HepG2 (cell line): ENCODE results near the gene PTS. TPM values are rescaled to one million over a fixed set of nuclear protein-coding genes. Genes with fewer than 3 reads are reported as not detected.

ENCODE experiments used
- ATAC-seq: fragments of 200-7000 bp; cut with Tn5 transposase; 3 replicates; pipeline ENCODE4 v1.9.1; 2020; ENCODE audit warnings: mild to moderate bottlenecking, moderate library complexity
- BruUV-seq: library from RNA; stranded (reverse); fragments of 400-500 nt; replicated peaks from 2 replicates; lab custom pipeline; 2021; lab: Mats Ljungman, UMichigan
- CTCF ChIA-PET: fragments of 300-600 bp; formaldehyde crosslinking; extraction: SDS; loops from one replicate; lab custom pipeline; 2021; ENCODE audit warnings: low total read pairs, inconsistent platforms, low intra/inter-chr PET ratio; lab: Yijun Ruan, JAX
- POLR2A ChIA-PET: fragments of 350-600 bp; sonication (Branson Sonifier 250); formaldehyde crosslinking; loops from one replicate; lab custom pipeline; 2020; ENCODE audit warnings: antibody characterized with exemption, inconsistent platforms; lab: Yijun Ruan, JAX
- DNase-seq: peaks from one replicate; pipeline ENCODE4 v3.0.0-alpha.2; 2015; ENCODE audit warnings: low spot score
- FAIRE-seq: peaks from 3 replicates; lab custom pipeline; 2011; peaks lifted over from hg19 to GRCh38; lab: Jason Lieb, UNC
- H2AFZ ChIP-seq: one replicate; pipeline ENCODE4 v1.6.1; 2011; ENCODE audit warnings: low read length, inconsistent platforms
- H3K27ac ChIP-seq: fragments of 300-600 bp; 3 replicates; pipeline ENCODE4 v1.8.0; 2011; ENCODE audit warnings: mixed run types, mild to moderate bottlenecking, mixed read lengths, low read length, inconsistent platforms; ENCODE audit not compliant: insufficient read depth; ENCODE audit errors: extremely low read length
- H3K27me3 ChIP-seq, 2 experiments: fragments of 200-600 bp in 1 of 2; 2 replicates in 1 of 2; 3 replicates in 1 of 2; pipeline versions ENCODE4 v1.6.0 to v1.8.0; 2011; ENCODE audit warnings: low read length in 2 of 2, mild to moderate bottlenecking in 2 of 2, moderate library complexity in 2 of 2, inconsistent platforms in 1 of 2; ENCODE audit not compliant: insufficient read depth in 2 of 2, control insufficient read depth in 1 of 2
- H3K36me3 ChIP-seq, 2 experiments: fragments of 200-600 bp in 1 of 2; replicated peaks in 1 of 2; 2 replicates in 1 of 2; 3 replicates in 1 of 2; pipeline versions ENCODE4 v1.5.1 to v1.8.0; 2011; ENCODE audit warnings: low read length in 2 of 2, inconsistent platforms in 1 of 2; ENCODE audit not compliant: insufficient read depth in 2 of 2, control insufficient read depth in 1 of 2
- H3K4me1 ChIP-seq: 2 replicates; pipeline ENCODE4 v1.5.1; 2012; ENCODE audit warnings: low read length, inconsistent platforms; ENCODE audit not compliant: insufficient read depth
- H3K4me2 ChIP-seq: 2 replicates; pipeline ENCODE4 v1.6.0; 2011; ENCODE audit warnings: low read depth, low read length, inconsistent platforms
- H3K4me3 ChIP-seq, 3 experiments: fragments of 200-600 bp in 1 of 3; sonication (generic), shearing (Covaris generic) in 1 of 3; replicated peaks in 1 of 3; 2 replicates each; pipeline ENCODE4 v1.5.1; 2011 to 2016; ENCODE audit warnings: low read length in 3 of 3, inconsistent platforms in 2 of 3, low read depth in 2 of 3, mild to moderate bottlenecking in 2 of 3, control low read depth in 1 of 3, mixed read lengths in 1 of 3; ENCODE audit not compliant: insufficient read depth in 1 of 3
- H3K79me2 ChIP-seq: one replicate; pipeline ENCODE4 v1.6.1; 2011; ENCODE audit warnings: low read length, inconsistent platforms; ENCODE audit not compliant: insufficient read depth
- H3K9ac ChIP-seq: 2 replicates; pipeline ENCODE4 v1.6.0; 2011; ENCODE audit warnings: mild to moderate bottlenecking, low read depth, low read length, inconsistent platforms; ENCODE audit not compliant: insufficient read depth
- H3K9me3 ChIP-seq: 2 replicates; pipeline ENCODE4 v1.5.1; 2012; ENCODE audit warnings: mild to moderate bottlenecking, low read length
- H4K20me1 ChIP-seq: 2 replicates; pipeline ENCODE4 v1.6.0; 2011; ENCODE audit warnings: inconsistent platforms, mild to moderate bottlenecking, low read length, moderate library complexity; ENCODE audit not compliant: insufficient read depth
- HBP1 ChIP-seq: IDR thresholded peaks from 2 replicates; pipeline ENCODE4 v1.6.1; 2016; ENCODE audit warnings: low read depth, control low read depth
- HDAC2 ChIP-seq: sonication (generic); formaldehyde crosslinking; IDR thresholded peaks from 2 replicates; pipeline ENCODE4 v1.4.0; 2020; ENCODE audit warnings: missing genetic modification reagents
- HES4 ChIP-seq: sonication (generic); formaldehyde crosslinking; IDR thresholded peaks from 2 replicates; pipeline ENCODE4 v1.9.0; 2021; ENCODE audit warnings: mild to moderate bottlenecking, missing genetic modification reagents, borderline replicate concordance
- IKZF4 ChIP-seq: sonication (generic); formaldehyde crosslinking; IDR thresholded peaks from 2 replicates; pipeline ENCODE4 v1.5.1; 2020; ENCODE audit warnings: borderline replicate concordance, mild to moderate bottlenecking, low read depth, missing genetic modification reagents; ENCODE audit errors: not compliant biosample characterization
- IRF9 ChIP-seq: sonication (generic); formaldehyde crosslinking; IDR thresholded peaks from 2 replicates; pipeline ENCODE4 v1.8.0; 2022; ENCODE audit warnings: missing genetic modification reagents, mild to moderate bottlenecking, borderline replicate concordance
- KLF15 ChIP-seq: sonication (generic); formaldehyde crosslinking; IDR thresholded peaks from 2 replicates; pipeline ENCODE4 v1.8.1; 2023; ENCODE audit warnings: borderline replicate concordance, mild to moderate bottlenecking, inconsistent platforms, missing genetic modification reagents, mixed read lengths
- MEIS2 ChIP-seq: sonication (generic); formaldehyde crosslinking; IDR thresholded peaks from 2 replicates; pipeline ENCODE4 v1.9.0; 2021; ENCODE audit warnings: mild to moderate bottlenecking, missing genetic modification reagents
- NFRKB ChIP-seq: fragments of 450-650 bp; IDR thresholded peaks from 2 replicates; pipeline ENCODE4 v1.6.1; 2017
- ZBTB10 ChIP-seq: sonication (generic); formaldehyde crosslinking; IDR thresholded peaks from 2 replicates; pipeline ENCODE4 v1.4.0; 2020; ENCODE audit warnings: missing genetic modification reagents, borderline replicate concordance
- ZBTB8A ChIP-seq: sonication (generic); formaldehyde crosslinking; IDR thresholded peaks from 2 replicates; pipeline ENCODE4 v1.4.0; 2020; ENCODE audit warnings: mild to moderate bottlenecking, low read depth, missing genetic modification reagents, borderline replicate concordance
- ZNF10 ChIP-seq: sonication (generic); formaldehyde crosslinking; IDR thresholded peaks from 2 replicates; pipeline ENCODE4 v1.4.0; 2020; ENCODE audit warnings: mild to moderate bottlenecking, low read depth, missing genetic modification reagents, borderline replicate concordance
- ZNF281 ChIP-seq: sonication (generic); formaldehyde crosslinking; IDR thresholded peaks from 2 replicates; pipeline ENCODE4 v1.4.0; 2020; ENCODE audit warnings: missing genetic modification reagents, borderline replicate concordance
- ZNF382 ChIP-seq: sonication (generic); formaldehyde crosslinking; IDR thresholded peaks from 2 replicates; pipeline ENCODE4 v1.5.0; 2020; ENCODE audit warnings: missing genetic modification reagents, mild to moderate bottlenecking, borderline replicate concordance
- ZNF547 ChIP-seq: sonication (generic); formaldehyde crosslinking; IDR thresholded peaks from 2 replicates; pipeline ENCODE4 v1.5.1; 2020; ENCODE audit warnings: mild to moderate bottlenecking, missing genetic modification reagents
- ZNF580 ChIP-seq: IDR thresholded peaks from 2 replicates; pipeline ENCODE4 v1.6.1; 2016; ENCODE audit warnings: low read depth, borderline replicate concordance
- WGBS: methylation state at CpG from one replicate; pipeline ENCODE4 v1.1.6; 2017; ENCODE audit warnings: low lambda C conversion rate; 5-methylcytosine and 5-hydroxymethylcytosine counted together
- in situ Hi-C: cut with HindIII; loops from 2 replicates; pipeline ENCODE4 v1.10.0; 2017; ENCODE audit warnings: low pct_unique_long_range_greater_than_20kb; ENCODE audit not compliant: extremely low pct_ligation_motif_present
- intact Hi-C: fragments of 100-400 bp; cut with micrococcal nuclease; formaldehyde crosslinking; loops from one replicate; pipeline ENCODE4 v1.10.0; 2022; ENCODE audit not compliant: unreplicated experiment
- polyA plus RNA-seq, 8 experiments: library from polyadenylated mRNA; depleted of rRNA in 3 of 8; stranded (reverse) in 7 of 8; unstranded in 1 of 8; fragments of >200 nt; fragmentation: Illumina TruSeq in 4 of 8; extraction: Trizol in 4 of 8; gene quantifications; 2 replicates each; pipeline versions ENCODE4 v1.2.1 to v1.2.3, GENCODE V29; 2011 to 2016; ENCODE audit warnings: low read depth in 4 of 8, missing spikeins in 1 of 8, mixed read lengths in 1 of 8; ENCODE audit not compliant: insufficient read depth in 1 of 8
- total RNA-seq, 5 experiments: library from RNA; depleted of rRNA; stranded (reverse); fragments of >200 nt; fragmentation: Illumina TruSeq; extraction: Trizol; gene quantifications; 2 replicates each; pipeline ENCODE4 v1.2.3, GENCODE V29; 2016; ENCODE audit warnings: low read depth in 1 of 5

PTS gene
- total and polyA plus RNA-seq, 2 of the 13 experiments (the other 11 are each of a cell fraction or from before 2014, with no cell fraction given): 33.6 to 49.3 TPM

GRCh38 chr11:112235750-112236390, 9.6 kb downstream of the PTS start:
- Histone ChIP-seq H3K4me3 (no peak overlapping the region), H2AFZ (no peak overlapping the region), H3K79me2 (no peaks in the 10 kb centered on the region), H4K20me1 (no peaks in the 10 kb centered on the region), H3K4me2 (no peak overlapping the region), H3K27me3 (no peaks in the 10 kb centered on the region)
- ChIA-PET CTCF (no interaction called here), POLR2A (no interaction called here)
- ATAC-seq (no peak), FAIRE-seq (no peak)
- BruUV-seq: no TSS peak
- 96% methylated on average over 8 of the region's 8 CpGs for WGBS
- TF ChIP-seq ZNF10 (CRISPR knock-in tag): no peak
- no peak for TF ChIP-seq IKZF4
- TF ChIP-seq ZBTB10 (CRISPR knock-in tag): no peak
- TF ChIP-seq ZNF382 (CRISPR knock-in tag): no peak
- no peak for TF ChIP-seq HES4 (CRISPR knock-in tag)
- TF ChIP-seq MEIS2 (CRISPR knock-in tag): no peak
- no peak for TF ChIP-seq ZNF580
- no peak for TF ChIP-seq NFRKB
- TF ChIP-seq ZNF547 (CRISPR knock-in tag): no peak
- no peak for TF ChIP-seq HBP1 (CRISPR knock-in tag)
- no peak for TF ChIP-seq KLF15 (CRISPR knock-in tag)
- no peak for TF ChIP-seq ZNF281 (CRISPR knock-in tag)
- TF ChIP-seq HDAC2 (CRISPR knock-in tag): no peak
- no peak for TF ChIP-seq IRF9
- TF ChIP-seq ZBTB8A (CRISPR knock-in tag): no peak
- TF ChIP-seq, all 625 proteins: peak for 0
- H3K27ac ChIP-seq: no peak overlapping the region
- H3K36me3 ChIP-seq: peaks cover 7 to 25% of the 10 kb centered on the region in 2 experiments; a peak in 4 of 5 replicates
- H3K9ac ChIP-seq: no peak overlapping the region
- intact Hi-C loops: no loop called here
- DNase-seq: no peak
- H3K4me1 ChIP-seq: peaks cover 27% of the 10 kb centered on the region
- in situ Hi-C loops: no loop called here
- no peaks in the 10 kb centered on the region for H3K9me3 ChIP-seq
